ENCODE measurements around the gene SPAG8.

DNA sequence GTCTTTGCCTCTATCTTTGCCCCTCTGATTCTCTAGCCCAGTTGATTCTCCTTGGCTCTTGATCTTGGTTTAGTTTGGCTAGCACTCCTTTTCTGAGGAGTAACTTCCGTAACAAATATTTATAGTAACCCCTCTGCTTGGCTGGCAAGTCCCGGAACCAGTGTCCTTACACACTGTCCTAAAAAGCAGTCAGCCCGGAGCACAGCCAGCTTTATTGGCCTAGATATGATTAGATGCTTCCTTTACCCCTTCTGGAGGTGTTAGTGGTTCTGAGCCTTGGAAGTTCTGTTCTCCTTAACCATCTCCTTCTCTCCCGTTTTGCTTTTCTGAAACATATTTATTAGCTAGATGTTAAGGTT, 41.0 kb downstream of the SPAG8 start:
- TF ChIP-seq CTCF (IDR thresholded peaks at IDR 0.05) (no peak), POLR2A (IDR thresholded peaks at IDR 0.05) (no peak)

All from prostate gland (tissue), 2 donors.